Frontal cortex (tissue), 4 donors: ENCODE measurements around the gene ZNF420. TPM values are rescaled to one million over a fixed set of nuclear protein-coding genes. Genes with fewer than 3 reads are reported as not detected.
"Not testable (repeated sequence)": the region's sequence is repeated elsewhere in the genome, so short reads cannot be mapped to it uniquely, and the experiment has no call there.

Experiments
- DNase-seq, 2 donors: peaks; one replicate each; pipeline ENCODE4 v3.0.0; 2012; ENCODE audit warnings: low spot score in 2 of 2
- FAIRE-seq: peaks from 2 replicates; lab custom pipeline; 2012; peaks lifted over from hg19 to GRCh38; lab: Jason Lieb, UNC
- total RNA-seq: library from RNA; depleted of rRNA; stranded (reverse); fragments of >200 nt; gene quantifications from one replicate; pipeline ENCODE4 v1.2.3, GENCODE V29; 2014
- donor health status: control.
- donor health status: control.
- donor health status: control.

The ZNF420 gene
- total RNA-seq: 53.8 TPM

DNA sequence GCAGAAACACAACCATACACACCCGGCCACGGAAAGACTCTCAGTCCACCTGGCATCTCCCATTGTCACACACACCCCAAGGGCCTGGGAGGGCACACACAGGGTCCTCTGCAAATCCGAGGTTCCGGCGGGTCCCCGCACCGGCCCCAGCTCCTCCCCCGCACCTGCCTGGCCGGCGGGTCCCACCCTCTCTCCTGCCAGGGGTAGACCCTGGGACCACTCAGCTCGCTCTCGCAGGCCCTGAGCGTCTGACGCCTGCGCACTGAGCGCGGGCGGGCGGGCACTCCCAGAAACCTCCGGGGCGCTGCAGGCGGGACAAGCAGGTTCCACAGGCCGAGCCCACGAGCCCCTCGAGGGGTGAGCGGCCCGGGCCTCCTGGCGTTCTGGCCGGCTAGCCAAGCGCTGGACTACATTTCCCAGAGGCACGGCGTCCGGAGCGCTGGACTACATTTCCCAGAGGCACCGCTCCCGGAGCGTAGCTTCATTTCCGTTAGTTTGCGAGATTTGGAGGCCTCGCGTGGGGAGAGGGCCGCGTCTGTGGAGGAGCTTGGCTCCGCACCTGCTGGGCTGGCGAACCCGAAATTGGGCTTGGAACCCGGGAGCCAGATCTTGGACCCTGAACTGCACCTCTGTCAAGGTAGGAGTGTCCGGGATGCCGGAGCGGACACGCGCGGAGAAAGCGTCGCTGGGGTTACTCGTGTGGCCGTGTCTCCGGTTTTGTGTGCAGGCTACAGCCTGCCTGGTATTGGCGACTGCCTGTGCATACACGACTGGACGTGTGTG lies at the start of gene ZNF420:
ZNF420 (plus strand) TSS at position 500 of the 783 bp plus-strand sequence. CDS start 10,686 bp downstream, outside the sequence.
- DNase-seq (peak; percentile 79 to 81), FAIRE-seq (no peak)

DNA sequence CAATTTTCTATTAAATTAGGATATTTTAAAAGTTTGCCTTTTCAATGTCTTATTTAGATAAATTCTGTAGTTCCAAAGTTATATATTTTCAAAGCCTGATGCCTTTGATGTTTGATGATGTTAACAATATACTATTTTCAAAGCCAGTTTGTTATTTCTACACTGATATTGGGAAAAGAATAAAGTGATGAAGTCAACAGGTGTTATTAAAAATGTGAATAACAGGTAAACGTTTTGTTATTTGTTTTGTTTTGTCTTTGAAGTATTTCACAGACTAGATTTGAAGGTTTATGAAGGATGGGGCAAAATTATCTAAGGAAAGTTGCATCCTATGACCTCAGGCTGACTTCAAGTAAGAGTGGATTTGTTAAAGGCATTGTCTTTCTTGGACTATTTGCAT lies 33.1 kb upstream of the ZNF420 start:
- no peak for FAIRE-seq
- DNase-seq: no peak

DNA sequence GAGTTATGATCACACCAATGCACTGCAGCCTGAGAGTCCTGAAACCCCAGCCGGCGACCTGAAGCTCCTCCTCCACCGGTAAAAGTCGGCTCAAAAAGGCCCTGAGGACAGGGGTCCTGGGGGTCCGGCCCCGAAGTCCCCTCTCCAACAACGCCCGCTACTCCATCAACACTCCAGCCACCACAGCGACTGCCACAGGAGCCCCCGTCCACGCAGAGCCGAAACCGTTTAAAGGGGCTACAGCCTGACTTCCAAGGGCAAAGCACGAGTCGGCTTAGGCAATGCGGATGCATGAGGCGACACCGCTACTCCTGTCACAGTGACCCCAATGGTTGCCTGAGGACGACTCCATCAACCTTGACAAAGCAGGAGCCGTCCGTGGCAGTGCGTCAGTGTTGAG lies 22.9 kb upstream of the ZNF420 start:
- FAIRE-seq (no peak), DNase-seq (no peak)

DNA sequence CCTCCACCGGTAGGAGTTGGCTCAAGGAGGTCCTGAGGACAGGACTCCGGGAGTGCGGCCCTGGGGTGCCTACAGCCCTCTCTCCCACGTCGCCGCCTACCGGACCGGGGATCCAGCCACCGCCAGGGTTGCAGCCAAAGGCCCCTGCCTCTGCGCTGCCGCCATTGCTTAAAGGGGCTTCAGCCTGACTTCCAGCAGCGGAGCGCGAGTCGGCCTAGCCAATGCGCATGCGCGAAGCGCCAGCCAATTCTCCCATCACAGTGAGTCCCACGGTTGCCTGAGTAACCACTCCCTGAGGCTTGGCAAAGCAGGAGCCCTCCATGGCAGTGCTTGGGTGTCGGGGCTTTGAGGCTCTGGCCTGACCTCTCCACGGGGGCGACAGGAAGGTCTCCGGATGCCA lies 21.5 kb upstream of the ZNF420 start:
- DNase-seq: no peak
- FAIRE-seq: no peak

DNA sequence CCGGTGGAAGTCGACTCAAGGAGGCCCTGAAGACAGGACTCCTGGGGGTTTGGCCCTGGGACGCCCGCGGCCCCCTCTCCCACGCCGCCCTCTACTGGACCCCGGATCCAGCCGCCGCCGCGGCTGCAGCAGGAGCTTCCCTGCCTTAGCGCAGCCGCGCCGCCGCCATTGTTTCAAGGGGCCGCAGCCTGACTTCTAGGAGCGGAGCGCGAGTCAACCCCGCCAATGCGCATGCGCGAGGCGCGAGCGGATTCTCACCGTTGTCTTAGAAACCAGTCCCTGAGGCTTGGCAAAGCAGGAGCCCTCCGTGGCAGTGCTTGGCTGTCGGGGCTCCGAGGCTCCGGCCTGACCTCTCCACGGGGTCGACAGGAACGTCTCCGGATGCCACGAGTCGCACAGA lies 19.1 kb upstream of the ZNF420 start:
- no peak for DNase-seq
- FAIRE-seq: no peak

DNA sequence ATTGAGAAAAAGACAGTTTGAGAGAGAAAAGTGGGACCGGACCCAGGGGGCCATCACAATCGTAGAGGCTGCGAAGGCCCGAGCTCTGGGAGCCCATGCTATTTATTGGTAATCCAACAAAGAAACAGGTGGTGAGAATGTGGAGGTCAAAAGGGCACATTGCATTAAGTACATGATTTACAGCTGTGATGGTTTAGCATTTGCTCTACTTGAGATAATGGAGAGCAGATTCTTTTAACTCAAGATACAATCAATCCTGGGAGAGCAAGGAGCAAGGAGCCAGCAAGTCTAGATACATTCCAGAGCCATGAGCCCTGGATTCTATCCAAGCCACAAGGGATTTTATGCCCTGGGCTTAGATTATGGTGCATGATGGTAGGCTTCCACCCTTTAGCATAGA lies 13.3 kb upstream of the ZNF420 start:
- DNase-seq, FAIRE-seq: not testable (repeated sequence)

DNA sequence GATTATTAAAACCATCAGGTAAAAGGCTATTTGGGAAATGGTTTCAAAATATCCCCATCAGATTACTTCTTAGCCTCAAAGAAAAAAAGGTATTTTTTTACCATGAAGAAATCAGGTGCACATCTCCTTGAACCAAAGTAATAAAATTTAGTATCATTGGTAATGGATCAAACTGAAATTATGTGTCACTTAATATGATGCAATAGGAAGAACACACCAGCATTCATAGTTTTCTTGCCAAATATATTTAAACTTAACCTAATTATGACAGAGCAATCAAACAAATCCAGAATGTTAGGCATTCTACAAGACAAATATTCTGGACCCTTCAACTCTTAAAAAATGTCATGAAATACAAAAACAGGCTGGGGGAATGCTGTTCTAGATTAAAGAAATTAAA lies 4.1 kb upstream of the ZNF420 start:
- FAIRE-seq (no peak), DNase-seq (no peak)

DNA sequence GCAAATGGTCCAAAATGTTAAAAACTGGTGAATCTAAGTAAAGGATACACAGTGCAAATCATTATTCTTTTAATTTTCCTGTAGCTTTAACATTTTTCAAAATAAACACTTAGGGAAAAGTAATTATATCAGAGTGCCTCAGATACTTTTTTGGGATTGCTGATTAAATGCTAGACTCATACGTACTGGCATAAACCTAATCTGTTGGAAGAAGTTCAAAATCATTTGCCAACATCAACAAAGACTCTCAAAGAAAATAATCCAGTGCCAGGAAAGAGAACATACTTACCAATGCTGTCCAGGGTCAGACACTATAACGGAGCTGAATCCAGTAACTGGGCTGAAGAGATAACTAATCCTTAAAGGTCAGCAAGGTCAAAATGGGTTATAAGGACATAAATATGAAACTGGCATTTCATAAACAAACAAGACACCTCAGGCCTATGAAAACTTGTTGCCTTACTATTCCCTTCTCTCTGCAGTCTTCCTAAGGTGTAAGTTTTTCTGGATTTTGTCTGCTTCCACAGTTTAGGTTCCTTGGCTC lies 3.3 kb upstream of the ZNF420 start:
- FAIRE-seq: no peak
- no peak for DNase-seq

DNA sequence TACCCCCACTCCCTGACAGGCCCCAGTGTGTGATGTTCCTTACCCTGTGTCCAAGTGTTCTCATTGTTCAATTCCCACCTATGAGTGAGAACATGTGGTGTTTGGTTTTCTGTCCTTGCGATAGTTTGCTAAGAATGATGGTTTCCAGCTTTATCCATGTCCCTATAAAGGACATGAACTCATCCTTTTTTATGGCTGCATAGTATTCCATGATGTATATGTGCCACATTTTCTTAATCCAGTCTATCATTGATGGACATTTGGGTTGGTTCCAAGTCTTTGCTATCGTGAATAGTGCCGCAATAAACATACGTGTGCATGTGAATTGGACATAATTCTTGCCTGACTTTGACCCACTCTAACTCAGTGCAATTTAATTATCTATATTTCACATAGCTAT lies 1.7 kb upstream of the ZNF420 start:
- not testable (repeated sequence) for FAIRE-seq, DNase-seq

DNA sequence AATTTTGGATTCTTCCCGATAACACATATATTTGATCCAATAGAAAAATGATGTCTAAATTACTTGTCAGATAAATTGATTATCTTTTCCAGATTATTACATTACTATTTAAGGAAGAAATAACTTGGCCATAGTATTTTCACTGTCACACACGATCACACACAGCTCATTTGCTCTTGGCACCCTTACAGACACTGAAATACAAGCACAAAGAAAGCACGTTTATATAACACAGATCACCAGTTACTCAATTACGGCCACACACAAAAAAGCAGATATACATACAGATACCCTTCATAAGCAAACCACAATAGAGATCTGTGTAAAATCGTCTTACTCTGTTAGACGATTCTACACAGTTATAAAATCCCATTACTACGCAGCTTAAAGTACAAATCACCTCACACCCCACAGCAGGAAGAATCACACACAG lies 716 bp upstream of the ZNF420 start:
- DNase-seq: peak in 1 of 2 donors; percentile 22
- FAIRE-seq: no peak

DNA sequence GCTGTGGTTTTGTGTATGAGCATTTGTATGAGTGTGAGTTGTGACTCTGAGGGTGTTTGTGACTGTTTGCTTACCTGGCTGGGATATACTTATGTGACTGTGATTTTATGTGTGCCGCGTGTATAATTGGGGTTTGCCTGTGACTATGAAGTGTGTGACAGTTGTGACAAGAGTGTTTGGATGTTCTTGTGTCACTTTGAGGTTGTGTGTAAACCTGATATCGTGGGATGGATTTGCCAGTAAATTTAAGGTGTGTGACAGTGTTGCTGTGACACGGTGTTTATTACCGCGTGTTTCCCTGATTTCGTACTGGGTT lies 442 bp downstream of the ZNF420 start:
- DNase-seq (no peak), FAIRE-seq (no peak)

DNA sequence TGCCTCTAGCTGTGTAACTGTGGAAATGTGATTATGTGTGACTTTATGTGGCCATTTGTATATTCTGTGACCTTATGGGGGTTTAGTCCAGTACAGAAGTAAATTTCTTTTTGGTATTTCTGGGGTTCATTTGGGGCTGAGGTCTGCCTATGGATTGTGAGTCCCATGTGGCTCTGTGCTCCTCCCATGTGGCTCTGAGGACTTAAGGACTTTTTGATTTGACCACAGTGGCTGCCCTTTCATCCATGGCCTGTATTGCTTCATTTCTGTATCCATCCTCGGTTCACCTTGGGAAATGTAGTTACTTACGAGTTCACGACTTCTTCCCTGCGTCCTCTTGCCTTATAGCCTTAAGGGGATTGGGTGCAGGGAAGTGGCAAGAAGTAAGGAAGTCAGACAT lies 1.0 kb downstream of the ZNF420 start:
- DNase-seq (no peak), FAIRE-seq (no peak)

DNA sequence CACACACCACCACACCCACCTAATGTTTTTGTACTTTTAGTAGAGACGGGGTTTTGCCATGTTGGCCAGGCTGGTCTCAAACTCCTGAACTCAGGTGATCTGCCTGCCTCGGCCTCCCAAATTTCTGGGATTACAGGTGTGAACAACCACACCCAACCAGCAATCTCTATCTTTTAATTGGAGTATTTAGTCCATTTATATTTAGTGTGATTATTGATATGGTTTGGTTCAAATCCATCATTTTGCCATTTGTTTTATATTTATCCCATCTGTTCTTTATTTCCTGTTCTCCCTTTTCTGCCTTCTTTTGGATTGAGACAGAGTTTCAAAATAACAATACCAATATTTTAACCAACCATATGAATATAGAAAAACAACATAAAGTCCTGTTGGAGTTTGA lies 4.1 kb downstream of the ZNF420 start:
- FAIRE-seq (no peak), DNase-seq (no peak)

DNA sequence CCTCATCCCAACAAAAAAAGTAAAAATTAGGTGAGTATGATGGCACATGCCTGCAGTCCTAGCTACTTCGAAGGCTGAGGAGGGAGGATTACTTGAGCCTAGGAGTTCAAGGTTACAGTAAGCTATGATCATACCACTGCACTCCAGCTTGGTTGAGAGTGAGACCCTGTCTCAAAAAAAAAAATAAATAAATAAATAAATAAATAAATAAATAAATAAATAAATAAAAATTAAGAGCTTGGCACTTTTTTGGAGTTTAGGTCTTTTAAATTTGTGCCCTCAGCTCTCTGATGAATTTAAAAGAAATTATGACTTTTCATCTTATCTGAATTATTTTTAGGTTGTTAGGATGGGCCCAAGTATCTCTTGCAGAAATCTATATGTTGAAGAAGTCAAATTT lies 8.9 kb downstream of the ZNF420 start:
- FAIRE-seq: no peak
- no peak for DNase-seq

DNA sequence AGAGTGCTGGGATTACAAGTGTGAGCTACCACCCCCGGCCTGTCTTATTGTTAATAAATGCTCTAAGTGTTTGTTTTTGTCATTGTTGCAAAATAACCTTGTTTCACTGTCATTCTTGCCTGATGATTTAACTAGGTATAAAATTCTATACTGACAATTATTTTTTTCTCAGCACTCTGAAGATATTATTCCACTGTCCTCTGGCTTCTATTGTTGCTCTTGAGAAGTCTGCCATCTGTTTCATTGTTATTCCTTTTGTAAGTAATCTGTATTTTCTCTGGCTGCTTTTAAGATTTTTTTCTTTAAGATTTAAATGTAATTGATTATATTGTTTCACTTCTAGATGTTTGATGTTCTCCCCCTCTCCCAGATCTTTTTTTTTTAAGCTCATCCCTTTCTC lies 17.6 kb downstream of the ZNF420 start:
- FAIRE-seq (no peak), DNase-seq (no peak)

DNA sequence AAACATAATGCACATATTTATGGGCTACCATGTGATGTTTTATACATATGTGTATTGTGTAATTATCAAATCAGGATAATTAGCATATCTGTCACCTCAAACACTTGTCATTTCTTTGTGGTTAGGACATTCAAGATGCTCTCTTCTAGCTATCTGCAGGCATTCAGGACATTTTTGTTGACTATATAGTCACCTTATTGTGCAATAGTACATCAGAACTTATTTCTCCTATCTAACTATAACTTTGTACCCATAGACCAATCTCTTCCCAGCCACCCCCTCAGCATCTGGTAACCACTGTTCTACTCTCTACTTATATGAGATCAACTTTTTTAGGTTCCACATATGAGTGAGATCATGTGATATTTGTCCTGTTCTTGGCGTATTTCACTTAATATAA lies 20.3 kb downstream of the ZNF420 start:
- DNase-seq: no peak
- no peak for FAIRE-seq

DNA sequence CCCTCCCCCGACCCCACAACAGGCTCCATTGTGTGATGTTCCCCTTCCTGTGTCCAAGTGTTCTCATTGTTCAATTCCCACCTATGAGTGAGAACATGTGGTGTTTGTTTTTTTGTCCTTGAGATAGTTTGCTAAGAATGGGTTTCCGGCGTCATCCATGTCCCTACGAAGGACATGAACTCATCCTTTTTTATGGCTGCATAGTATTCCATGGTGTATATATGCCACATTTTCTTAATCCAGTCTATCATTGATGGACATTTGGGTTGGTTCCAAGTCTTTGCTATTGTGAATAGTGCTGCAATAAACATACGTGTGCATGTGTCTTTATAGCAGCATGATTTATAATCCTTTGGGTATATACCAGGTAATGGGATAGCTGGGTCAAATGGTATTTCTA lies 25.9 kb downstream of the ZNF420 start:
- FAIRE-seq, DNase-seq: not testable (repeated sequence)

DNA sequence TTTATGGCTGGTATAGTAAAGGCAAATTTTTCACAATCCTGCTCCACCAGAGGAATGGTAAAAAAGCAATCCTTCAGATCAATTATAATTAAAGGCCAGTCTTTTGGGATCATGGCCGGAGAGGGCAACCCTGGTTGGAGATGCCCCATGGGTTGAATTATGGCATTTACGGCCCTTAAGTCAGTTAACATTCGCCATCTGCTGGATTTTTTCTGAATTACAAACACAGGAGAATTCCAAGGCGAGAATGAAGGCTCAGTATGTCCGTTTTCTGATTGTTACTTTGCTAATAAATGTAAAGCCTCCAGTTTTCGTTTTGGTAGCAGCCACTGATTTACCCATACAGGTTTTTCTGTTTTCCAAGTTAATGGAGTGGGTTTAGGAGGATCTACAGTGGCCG lies 33.5 kb downstream of the ZNF420 start:
- DNase-seq, FAIRE-seq: not testable (repeated sequence)

DNA sequence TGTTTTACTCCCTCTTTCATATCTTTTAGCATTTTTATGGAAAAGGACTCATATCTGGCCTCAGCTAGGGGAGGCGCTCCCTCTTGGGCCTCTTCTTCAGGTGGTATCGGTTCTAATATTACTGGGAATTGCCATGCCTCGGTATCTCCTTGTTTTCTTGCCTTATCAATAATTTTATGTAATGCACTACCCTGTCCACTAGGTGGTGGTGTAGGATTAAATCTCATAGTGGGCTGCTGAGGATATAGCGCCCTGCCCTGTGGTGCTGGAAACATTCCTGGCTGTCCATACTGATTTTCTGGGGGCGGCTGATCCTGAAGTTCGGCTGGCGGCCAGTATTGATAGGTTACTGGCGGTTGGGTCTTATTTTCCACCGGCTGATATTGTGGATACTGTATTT lies 35.8 kb downstream of the ZNF420 start:
- no peak for FAIRE-seq
- no peak for DNase-seq

DNA sequence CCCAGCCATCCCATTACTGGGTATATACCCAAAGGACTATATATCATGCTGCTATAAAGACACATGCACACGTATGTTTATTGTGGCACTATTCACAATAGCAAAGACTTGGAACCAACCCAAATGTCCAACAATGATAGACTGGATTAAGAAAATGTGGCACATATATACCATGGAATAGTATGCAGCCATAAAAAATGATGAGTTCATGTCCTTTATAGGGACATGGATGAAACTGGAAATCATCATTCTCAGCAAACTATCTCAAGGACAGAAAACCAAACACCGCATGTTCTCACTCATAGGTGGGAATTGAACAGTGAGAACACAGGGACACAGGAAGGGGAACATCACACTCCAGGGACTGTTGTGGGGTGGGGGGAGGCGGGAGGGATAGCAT lies 43.9 kb downstream of the ZNF420 start:
- not testable (repeated sequence) for DNase-seq, FAIRE-seq

DNA sequence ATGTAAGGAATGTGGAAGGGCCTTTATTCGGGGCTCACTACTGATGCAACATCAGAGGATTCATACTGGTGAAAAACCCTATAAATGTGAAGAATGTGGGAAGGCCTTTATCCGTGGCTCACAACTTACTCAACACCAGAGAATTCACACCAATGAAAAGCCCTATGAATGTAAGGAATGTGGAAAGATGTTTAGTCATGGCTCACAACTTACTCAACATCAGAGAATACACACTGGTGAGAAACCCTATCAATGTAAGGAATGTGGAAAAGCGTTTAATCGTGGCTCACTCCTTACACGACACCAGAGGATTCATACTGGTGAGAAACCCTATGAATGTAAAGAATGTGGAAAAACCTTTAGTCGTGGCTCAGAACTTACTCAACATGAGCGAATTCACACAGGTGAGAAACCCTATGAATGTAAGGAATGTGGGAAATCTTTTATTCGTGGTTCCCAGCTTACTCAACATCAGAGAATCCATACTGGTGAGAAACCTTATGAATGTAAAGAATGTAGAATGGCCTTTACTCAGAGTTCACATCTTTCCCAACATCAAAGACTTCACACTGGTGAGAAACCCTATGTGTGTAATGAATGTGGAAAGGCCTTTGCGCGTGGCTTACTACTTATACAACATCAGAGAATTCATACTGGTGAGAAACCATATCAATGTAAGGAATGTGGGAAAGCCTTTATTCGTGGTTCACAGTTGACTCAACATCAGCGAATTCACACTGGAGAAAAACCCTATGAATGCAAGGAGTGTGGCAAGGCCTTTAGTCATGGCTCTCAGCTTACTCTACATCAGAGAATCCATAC lies 50.0 kb downstream of the ZNF420 start:
- DNase-seq (no peak), FAIRE-seq (no peak)
